Measurements from ENCODE around the gene GNB4.

Gene GNB4

GRCh38 chr3:179432451-179432850 lies 18.8 kb downstream of the GNB4 start:
- no peak for DNase-seq

- DNase-seq, result no peak
Observed at GRCh38 chr3:179432021-179432420, 19.2 kb downstream of the GNB4 start.

- DNase-seq, result no peak
Observed at GRCh38 chr3:179430277-179430870, 20.9 kb downstream of the GNB4 start.

GRCh38 chr3:179428876-179429548 lies 22.3 kb downstream of the GNB4 start:
- DNase-seq, result no peak

- no peak for DNase-seq
Observed at GRCh38 chr3:179425075-179425474, 26.2 kb downstream of the GNB4 start.

GRCh38 chr3:179421500-179421899 lies 29.8 kb downstream of the GNB4 start:
- DNase-seq, result peak; percentile 10

- DNase-seq, result no peak
Observed at GRCh38 chr3:179418610-179419009, 32.7 kb downstream of the GNB4 start.

GRCh38 chr3:179416681-179417080 lies 34.6 kb downstream of the GNB4 start:
- no peak for DNase-seq

GRCh38 chr3:179415377-179415776 lies 35.9 kb downstream of the GNB4 start:
- no peak for DNase-seq

- DNase-seq, result no peak
Observed at GRCh38 chr3:179414804-179415203, 36.5 kb downstream of the GNB4 start.

GRCh38 chr3:179410999-179411398 lies 40.3 kb downstream of the GNB4 start:
- DNase-seq, result no peak

- DNase-seq, result no peak
Observed at GRCh38 chr3:179410331-179410730, 40.9 kb downstream of the GNB4 start.

GRCh38 chr3:179404307-179404706 lies 47.0 kb downstream of the GNB4 start:
- no peak for DNase-seq

GRCh38 chr3:179402963-179403362 lies 48.3 kb downstream of the GNB4 start:
- no peak for DNase-seq

GRCh38 chr3:179401561-179401960 lies 49.7 kb downstream of the GNB4 start:
- DNase-seq, result no peak

- DNase-seq, result no peak
Observed at GRCh38 chr3:179398574-179399231, 52.6 kb downstream of the GNB4 start.

- no peak for DNase-seq
Observed at GRCh38 chr3:179391906-179392305, 59.4 kb downstream of the GNB4 start.

GRCh38 chr3:179376474-179376873 lies 74.8 kb downstream of the GNB4 start:
- no peak for DNase-seq

GRCh38 chr3:179375091-179375999 lies 75.9 kb downstream of the GNB4 start:
- DNase-seq, result no peak

- DNase-seq, result no peak
Observed at GRCh38 chr3:179373938-179374337, 77.3 kb downstream of the GNB4 start.

- DNase-seq, result no peak
Observed at GRCh38 chr3:179369621-179370020, 81.6 kb downstream of the GNB4 start.

- no peak for DNase-seq
Observed at GRCh38 chr3:179363332-179363731, 87.9 kb downstream of the GNB4 start.

- no peak for DNase-seq
Observed at GRCh38 chr3:179355996-179356395, 95.3 kb downstream of the GNB4 start.
